NCI-H82 treated with DMSO at 0.1 percent for 48 hours (cell line): ENCODE data around the gene ZFPM1.

Experiments
- DNase-seq: peaks from one replicate; lab custom pipeline; 2025; ENCODE audit not compliant: unreplicated experiment; lab: John Stamatoyannopoulos, UW

The ZFPM1 gene

DNA sequence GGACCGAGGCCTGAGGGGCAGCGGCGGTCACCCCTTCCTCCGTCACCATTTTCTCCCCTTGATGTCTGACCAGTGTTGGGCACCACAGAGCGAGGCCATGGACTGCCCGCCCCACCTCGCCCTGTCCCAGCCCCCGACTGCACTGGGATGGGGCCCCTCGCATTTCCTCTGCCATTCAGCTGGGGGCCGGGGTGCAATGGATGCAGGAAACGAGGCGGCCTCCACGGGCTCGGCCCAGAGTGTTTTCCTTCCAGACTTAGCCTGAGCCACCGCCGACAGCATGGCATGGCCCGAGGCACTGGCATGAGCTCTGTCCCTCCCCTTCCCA, 72.5 kb downstream of the ZFPM1 start:
- no peak for DNase-seq

DNA sequence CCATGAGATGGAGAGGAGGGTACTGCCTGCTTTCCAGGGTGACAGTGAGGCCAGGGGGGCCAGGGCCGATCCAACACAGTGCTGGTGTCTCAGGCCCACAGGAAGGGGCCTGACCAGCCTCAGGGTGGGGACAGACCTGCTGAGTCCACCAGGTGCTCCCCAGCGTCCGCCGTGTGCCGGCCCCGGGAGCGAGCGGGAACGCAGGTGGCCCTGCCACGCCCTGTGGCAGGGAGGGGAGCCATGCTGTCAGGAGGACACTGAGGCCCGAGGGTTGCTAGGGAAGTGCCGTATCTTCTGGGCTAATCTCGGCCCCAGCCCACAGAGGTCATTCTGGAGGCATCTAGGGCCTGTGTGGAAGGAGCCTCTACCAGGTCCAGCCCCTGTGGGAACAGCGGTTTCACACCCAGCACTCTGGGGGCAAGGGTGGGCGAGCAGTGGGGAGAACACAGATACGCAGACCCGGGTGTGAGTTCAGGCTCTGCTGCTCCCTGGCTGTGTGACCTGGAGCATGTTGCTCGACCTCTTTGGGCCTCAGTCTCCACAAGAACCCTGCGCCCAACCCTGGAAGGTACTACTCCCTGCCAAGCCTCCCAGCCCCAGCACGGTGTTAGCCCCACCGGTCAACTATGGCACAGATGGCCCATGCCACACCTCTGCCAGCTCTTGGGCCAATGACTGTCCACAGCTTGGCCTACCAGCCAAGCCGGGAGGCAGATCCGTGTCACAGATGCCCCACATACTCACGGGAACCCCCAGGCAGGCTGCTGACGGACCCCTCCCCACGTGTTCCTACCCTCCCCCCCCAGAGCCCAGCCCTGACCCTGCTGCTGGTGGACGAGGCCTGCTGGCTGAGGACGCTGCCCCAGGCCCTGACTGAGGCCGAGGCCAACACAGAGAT, 73.2 kb downstream of the ZFPM1 start:
- no peak for DNase-seq

DNA sequence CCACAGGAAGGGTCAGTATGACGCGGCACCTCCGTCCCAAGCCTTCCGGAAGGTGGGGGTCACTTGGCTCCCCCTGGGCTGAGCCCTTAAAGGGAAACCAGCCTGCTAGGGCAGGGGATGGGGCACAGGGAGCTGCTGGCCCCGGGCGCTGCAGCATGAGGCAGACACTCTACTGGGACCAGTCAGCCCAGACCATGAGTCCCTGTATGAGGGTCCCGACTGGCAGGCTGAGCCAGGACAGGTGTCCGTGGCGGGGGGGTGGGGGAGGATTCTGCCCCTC, 73.8 kb downstream of the ZFPM1 start:
- DNase-seq = no peak

DNA sequence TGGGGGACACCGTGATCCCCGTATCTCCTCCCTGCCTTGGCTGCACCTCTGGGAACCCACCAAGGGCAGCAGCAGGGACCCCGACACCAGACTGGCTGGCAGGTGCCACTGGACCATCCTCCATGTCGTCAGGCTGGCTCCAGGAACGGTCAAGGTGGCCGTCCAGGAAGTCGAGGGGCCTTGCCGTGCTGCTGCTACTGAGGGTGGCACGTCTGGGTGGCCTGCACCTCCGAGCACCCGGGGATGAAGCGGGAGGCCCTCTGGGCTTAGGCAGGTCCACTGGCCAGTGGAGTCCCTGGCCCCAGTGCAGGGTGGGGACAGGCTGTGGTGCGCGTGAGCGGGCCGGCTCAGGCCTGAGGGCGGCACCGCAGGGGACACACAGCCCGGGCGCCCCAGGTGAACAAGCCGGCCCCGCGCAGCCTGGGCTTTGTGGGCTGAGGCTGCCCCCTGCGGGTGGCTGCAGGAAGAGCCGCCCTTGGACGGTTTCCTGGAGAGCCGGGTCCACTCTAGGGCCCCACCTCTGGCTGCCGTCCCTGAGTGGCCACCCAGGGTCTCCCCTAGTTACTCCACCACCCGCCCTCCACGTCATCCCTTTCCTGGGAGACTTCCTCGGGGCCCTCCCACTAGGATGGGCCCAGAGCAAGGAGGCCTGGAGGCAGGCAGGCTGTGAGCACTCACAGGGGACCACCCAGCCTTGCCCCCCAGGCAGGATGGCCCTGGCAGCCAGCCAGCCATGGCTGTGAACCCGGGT, 74.3 kb downstream of the ZFPM1 start:
- DNase-seq = no peak

DNA sequence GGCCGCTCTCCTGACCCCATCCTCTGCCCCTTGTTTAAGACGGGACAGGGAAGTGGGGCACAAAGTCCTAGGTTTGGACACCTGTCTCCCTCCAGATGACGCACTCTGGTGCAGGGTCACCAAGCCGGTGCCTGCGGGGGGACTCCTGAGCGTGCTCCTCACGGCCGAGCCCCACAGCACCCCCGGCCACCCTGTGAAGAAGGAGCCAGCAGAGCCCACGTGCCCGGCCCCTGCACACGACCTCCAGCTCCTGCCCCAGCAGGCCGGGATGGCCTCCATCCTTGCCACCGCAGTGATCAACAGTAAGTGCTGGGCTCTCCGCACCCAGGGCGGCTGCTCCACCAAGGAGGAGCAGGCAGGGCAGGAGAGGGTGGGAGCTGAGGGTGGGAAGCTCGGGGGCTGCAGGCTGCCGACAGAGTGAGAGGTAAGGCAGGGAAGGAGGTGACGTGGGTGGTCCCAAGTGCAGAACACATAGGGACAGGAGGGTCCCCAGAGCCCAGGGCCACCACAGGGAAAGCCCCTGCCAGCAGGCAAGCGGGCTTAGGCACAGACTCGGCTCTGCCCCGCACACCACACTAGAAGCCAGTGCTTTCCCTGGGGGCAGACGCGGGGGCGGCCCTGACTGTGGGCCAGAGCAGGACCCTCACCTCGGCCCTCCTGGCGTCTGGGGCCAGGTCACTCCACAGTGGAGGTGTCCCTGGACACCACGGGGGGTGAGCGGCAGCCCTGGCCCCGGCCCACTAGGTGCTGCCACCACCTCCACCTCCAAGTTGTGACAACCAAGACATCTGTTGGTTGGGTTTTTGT, 75.1 kb downstream of the ZFPM1 start:
- no peak for DNase-seq

DNA sequence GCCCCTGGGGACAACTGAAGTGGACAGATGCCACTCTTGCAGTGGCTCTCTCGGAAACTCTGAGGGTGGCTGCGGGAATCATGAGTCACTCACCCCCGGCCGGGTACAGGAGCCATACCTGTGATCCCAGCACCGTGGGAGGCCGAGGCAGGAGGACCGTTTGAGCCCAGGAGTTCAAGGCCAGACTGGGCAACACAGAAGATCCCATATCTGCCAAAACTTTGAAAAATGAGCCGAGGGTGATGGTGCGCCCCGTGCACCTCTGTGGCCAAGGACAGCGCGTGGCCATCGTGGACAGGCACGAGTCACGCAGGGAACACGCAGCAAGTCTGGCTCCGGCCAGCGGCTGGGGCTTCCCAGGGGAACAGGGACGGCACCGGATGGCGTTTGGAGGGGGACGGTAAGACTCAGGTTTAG, 75.8 kb downstream of the ZFPM1 start:
- no peak for DNase-seq

DNA sequence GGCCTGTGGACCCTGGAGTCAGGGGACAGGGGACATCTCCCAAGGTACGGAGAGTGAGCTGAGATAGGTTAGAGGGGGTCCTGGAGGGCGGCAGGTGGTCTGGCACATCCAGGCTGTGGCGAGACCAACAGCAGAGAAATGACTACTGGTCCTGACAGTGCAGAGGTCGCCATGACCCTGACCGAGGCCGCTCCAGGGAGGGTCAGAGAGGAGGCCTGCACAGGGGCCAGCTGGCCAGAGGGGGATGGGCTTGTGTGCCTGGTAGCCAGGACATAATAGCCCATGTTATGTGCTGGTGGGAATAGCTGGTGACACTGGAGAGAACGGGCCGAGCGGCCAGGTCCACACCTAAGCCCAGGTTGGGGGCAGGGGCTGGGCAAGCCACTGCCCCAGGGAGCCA, 76.5 kb downstream of the ZFPM1 start:
- DNase-seq = no peak

DNA sequence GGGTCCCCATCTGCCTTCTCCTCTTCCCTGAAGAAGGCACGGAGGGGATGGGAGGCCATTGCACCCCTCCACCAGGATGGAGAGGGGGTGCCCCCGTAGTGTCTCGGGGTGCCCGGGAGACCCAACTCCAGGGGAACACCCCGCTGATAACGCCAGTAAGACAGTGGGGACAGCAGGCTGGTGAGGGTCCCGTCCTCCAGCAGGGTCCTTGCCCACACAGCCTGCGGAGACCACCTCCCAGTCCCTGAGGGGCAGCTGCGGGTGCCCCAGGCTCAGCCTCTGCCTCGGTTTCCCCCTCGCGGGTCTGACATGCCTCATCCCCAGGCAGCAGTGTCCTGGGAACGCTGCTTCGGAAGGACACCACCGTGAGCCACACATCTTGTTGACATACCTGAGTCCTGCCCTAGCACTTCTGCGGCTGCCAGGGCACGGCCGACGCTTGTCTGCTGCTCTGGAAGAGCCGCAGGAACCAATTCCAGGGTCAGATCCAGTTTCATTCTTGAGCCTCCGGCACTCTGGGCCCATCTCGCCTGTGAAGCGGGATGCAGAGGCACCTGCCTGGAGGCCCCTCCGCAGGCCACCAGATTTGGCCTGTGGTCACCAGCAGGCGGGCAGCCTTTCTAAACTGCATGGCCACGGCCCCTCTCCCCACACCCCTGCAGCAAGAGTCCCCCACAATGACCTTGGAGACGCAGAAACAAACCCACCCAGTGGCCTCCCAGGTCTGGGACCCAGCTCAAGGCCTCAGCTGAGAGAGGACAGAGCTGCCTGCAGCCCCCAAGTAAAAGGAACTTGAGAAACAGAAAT, 77.2 kb downstream of the ZFPM1 start:
- DNase-seq = no peak

DNA sequence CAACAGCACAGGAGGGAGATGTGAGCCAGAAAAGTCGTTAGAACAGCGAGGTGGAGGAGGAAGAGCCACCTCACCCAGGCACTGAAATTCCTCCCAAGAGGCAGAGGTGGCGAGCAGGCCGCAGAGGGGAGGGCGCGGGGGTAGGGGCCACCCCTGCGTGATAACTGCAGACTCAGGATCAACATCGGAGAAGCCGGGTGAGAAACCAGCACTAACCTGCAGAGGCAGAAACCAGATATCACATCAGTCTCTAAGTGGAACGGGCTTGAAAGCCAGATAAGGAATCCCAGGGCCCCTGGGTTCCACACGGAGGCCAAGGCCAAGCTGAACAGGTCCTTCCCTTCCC, 77.8 kb downstream of the ZFPM1 start:
- no peak for DNase-seq

DNA sequence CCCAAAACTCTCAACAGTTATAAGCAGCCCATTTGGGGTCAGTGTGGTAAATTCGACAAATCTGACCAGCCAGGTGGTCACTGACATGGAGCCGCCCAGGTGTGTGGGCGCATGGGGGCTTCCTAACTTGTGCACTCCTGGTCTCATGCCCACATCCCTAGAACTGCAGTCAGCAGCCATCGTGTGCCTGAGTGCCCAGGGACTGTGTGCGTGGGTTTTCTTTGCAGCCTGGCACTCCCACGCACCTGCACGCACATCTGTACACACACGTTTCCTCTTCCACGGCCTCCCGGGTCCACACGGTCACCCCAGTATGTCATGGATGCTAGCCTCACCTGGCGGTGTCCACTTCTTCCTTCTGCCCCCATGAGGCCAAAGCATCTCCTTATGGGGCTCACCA, 78.3 kb downstream of the ZFPM1 start:
- DNase-seq = no peak

DNA sequence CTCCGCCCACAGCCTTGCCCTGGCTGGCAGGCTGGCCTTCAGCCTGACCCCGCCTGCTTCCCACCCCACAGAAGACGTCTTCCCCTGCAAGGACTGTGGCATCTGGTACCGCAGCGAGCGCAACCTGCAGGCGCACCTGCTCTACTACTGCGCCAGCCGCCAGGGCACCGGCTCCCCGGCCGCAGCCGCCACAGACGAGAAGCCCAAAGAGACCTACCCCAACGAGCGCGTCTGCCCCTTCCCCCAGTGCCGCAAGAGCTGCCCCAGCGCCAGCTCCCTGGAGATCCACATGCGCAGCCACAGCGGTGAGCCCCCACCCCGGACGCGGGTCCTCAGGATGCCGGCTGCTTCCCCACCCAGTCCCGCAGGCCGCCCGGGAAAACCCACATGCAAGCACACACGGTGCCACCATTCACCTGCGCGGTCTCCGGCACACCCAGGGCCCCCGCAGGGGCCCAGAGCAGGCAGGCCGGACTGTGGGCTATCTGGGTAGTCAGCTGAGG, 78.9 kb downstream of the ZFPM1 start:
- DNase-seq = no peak

DNA sequence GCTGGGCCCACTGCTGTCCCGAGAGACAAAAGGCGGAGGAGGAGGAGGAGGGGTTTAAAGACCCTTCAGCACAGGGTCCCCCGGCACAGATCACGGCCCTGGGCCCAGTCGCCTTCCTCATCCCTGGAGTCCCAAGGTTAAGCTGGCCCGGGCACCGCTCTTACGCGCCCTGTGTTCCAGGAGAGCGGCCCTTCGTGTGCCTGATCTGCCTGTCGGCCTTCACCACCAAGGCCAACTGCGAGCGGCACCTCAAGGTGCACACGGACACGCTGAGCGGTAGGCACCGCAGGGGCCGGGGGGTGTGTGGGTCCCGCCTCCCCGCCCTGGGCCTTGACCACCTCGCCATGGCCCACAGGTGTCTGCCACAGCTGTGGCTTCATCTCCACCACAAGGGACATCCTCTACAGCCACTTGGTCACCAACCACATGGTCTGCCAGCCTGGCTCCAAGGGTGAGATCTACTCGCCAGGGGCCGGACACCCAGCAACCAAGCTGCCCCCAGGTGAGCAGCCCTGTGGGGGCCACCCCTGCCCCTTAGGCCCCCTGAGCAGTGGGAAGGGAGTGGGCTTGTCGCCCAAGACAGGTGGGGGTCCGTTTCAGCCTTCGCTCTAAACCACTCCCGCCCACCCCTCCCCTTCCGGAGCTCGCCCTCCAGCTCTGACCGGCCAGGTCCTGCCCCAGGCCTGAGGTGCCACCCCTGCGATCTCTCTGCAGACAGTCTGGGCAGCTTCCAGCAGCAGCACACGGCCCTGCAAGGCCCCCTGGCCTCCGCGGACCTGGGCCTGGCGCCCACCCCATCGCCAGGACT, 79.6 kb downstream of the ZFPM1 start:
- no peak for DNase-seq

DNA sequence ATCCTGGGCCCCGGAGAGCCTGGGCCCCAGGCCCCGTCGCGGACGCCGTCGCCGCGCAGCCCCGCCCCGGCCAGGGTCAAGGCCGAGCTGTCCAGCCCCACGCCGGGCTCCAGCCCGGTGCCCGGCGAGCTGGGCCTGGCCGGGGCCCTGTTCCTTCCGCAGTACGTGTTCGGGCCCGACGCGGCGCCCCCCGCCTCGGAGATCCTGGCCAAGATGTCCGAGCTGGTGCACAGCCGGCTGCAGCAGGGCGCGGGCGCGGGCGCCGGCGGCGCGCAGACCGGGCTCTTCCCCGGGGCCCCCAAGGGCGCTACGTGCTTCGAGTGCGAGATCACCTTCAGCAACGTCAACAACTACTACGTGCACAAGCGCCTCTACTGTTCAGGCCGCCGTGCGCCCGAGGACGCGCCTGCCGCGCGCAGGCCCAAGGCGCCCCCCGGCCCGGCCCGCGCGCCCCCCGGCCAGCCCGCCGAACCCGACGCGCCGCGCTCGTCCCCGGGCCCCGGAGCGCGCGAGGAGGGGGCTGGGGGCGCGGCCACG, 80.4 kb downstream of the ZFPM1 start:
- no peak for DNase-seq

DNA sequence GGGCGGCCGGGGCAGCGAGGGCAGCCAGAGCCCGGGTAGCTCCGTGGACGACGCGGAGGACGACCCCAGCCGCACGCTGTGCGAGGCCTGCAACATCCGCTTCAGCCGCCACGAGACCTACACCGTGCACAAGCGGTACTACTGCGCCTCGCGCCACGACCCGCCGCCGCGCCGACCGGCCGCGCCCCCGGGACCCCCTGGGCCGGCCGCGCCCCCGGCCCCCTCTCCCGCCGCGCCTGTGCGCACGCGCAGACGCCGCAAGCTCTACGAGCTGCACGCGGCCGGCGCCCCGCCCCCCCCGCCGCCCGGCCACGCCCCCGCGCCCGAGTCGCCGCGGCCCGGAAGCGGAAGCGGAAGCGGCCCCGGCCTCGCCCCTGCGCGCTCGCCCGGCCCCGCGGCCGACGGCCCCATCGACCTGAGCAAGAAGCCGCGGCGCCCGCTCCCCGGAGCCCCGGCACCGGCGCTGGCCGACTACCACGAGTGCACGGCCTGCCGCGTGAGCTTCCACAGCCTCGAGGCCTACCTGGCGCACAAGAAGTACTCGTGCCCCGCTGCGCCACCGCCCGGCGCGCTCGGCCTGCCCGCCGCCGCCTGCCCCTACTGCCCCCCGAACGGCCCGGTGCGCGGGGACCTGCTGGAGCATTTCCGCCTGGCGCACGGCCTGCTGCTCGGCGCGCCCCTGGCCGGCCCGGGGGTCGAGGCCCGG, 81.0 kb downstream of the ZFPM1 start:
- no peak for DNase-seq

DNA sequence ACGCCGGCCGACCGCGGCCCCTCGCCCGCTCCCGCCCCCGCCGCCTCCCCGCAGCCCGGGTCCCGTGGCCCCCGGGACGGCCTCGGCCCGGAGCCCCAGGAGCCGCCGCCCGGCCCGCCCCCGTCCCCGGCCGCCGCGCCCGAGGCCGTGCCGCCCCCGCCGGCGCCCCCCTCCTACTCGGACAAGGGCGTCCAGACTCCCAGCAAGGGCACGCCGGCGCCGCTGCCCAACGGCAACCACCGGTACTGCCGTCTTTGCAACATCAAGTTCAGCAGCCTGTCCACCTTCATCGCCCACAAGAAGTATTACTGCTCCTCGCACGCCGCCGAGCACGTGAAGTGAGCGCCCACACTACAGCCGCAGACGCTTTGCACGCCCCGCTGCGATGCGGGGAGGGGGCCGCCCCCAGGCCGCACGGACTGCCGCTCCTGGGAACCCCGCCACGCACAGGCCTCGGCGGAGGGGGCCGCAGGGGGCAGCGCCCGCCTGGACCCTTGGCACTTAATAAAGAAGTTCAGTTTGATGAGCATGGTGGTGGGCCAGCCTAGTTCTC, 81.6 kb downstream of the ZFPM1 start:
- no peak for DNase-seq

DNA sequence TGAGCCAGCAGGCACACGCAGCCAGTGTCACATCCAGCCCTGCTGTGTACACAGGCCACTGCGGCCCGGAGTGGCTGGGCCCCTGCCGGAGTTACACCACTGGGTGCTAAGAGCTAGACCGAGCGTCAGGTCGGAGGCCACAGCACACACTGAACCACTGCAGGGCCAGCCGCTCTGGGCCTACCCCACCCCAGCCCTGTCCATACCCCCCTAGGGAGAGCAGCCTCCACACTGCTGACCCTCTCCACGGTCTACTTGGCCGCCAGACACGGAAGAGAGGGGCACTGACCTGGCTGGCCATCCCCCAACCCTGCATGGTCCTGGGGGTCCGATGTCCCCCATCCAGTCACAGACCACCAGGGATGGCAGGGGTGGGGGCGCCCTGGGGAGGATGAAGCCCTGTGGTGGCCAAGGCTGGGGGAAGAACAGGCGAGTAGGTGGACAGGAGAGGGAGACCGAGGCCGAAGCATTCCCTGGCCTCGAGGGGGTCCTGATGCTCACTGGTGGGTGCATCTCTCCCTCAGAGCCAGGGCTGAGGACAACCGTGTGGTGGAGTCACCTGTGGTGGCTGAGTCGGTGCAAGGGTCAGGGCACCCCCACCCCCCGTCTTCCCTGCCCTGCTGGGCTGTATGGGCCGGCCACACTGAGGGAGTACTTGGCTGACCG, 82.2 kb downstream of the ZFPM1 start:
- no peak for DNase-seq

DNA sequence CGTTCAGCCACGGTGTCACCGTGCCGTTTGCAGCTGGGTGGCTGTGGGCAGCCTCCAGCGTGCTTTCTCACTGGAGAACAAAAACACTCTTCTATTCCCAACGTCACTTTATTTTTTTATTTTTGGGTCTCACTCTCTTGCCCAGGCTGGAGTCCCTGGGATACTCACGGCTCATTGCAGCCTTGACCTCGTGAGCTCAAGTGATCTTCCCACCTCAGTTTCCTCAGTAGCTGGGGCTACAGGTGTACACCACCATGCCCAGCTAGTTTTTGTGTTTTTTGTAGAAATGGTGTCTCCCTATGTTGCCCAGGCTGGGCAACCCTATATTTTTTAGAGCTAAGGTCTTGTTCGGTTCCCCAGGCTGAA, 82.8 kb downstream of the ZFPM1 start:
- no peak for DNase-seq

DNA sequence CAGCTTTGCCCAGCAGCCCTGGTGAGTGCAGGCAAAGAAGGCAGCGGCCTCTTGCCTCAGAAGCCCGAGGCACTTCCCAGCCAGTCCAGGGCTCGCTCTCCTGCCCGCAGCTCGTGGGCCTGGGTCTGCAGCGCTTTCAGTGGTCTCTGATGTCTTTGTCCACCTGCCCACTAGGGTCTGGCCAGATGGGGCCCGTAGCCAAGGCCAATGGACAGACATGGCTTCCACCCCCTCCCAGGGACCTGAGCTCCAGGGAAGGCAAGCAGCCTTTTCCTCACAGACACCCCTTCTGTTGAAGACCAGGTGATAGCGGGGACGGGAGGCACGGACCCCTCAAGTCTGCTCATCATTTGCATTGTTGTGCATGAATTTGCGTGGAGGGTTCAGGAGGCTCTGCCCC, 83.4 kb downstream of the ZFPM1 start:
- no peak for DNase-seq
